Measurements from ENCODE around the gene PRH1. TPM values are rescaled to one million over a fixed set of nuclear protein-coding genes. Genes with fewer than 3 reads are reported as not detected.
A peak's percentile ranks its signal among the peaks of the same experiment; 100 is the strongest.

The PRH1 gene
- polyA plus RNA-seq (ENCODE audit: low read depth in 6 of 6) = 10 to 100 TPM in 5 of 6 donors, 1 to 10 TPM in 1; 8.7 to 22.5 (median 11.4) TPM

DNA sequence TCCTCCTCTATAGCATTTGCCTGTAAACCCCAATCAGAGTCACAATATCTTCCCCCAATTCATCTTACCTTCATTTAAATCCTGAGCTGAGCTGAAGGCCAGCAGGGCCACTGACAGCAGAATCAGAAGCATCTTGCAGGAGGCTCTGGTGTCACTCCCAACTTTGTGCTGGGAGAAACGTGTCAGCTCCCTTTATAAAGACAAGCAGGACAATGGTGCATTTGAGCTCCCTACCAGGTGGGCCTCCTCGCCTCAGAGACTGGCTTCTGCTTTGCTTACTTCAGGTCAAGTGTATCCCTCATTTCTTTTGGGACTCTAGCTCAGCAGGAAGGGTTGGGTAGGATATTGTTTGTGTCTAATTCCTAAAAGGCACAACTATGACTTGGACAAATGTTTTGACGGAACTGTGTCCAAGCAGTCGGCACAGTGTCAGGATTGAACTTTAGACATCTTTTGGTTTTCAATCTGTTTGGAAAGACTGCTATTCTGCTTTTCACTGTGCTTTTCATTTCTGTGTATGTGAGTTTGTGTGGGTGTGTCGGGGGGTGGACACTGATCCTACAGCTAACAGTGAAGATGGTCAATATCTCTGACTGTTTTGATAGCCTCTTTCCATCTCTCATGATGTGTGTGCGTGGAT is at the start of gene PRH1:
TSS of gene PRH1 (minus strand) at position 170 of the 640 bp plus-strand sequence. CDS start at position 132, 38 bp downstream.
- peak within 1 kb of the TSS in 1 of 6 donors; percentile 71 for H3K27ac Mint-ChIP-seq
- no peaks in the 10 kb centered on the region for H3K9me3 Mint-ChIP-seq
- DNase-seq (no peak), ATAC-seq (ENCODE audit: low read depth in 2 of 2) (no peak)
- no peaks in the 10 kb centered on the region for H3K27me3 Mint-ChIP-seq
- no peak within 1 kb of the TSS for H3K4me3 Mint-ChIP-seq
- H3K4me1 Mint-ChIP-seq = peaks cover 0 to 5% (median 0%) of the 10 kb centered on the region in 3 donors
- H3K36me3 Mint-ChIP-seq = peaks cover under 1 to 9% of the 10 kb centered on the region in 2 donors

DNA sequence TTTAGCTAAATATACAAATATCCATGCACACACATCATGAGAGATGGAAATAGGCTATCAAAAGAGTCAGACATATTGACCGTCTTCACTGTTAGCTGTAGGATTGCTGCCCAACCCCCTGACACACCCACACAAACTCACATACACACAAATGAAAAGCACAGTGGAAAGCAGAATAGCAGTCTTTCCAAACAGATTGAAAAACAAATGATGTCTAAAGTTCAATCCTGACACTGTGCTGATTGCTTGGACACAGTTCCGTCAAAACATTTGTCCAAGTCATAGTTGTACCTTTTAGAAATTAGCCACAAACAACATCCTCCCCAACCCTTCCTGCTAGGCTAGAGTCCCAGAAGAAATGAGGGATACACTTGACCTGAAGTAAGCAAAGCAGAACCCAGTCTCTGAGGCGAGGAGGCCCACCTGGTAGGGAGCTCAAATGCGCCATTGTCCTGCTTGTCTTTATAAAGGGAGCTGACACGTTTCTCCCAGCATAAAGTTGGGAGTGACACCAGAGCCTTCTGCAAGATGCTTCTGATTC is 44.8 kb upstream of the PRH1 start, which contains the start of gene PRH2:
TSS of gene PRH2 (plus strand) at position 491 of the 541 bp plus-strand sequence. CDS start at position 529, 38 bp downstream.
- Mint-ChIP-seq H3K27me3 (no peaks in the 10 kb centered on the region), H3K9me3 (peaks cover 0 to 5% (median 0%) of the 10 kb centered on the region in 7 donors), H3K4me3 (no peak within 1 kb of the TSS), H3K27ac (no peak within 1 kb of the TSS), H3K36me3 (peaks cover 6 to 14% of the 10 kb centered on the region in 2 donors), H3K4me1 (no peaks in the 10 kb centered on the region)
- ATAC-seq (ENCODE audit: low read depth in 2 of 2) (no peak), DNase-seq (no peak)

GRCh38 chr12:10926269-10926668 is 42.2 kb upstream of the PRH1 start:
- Mint-ChIP-seq H3K27ac (no peak overlapping the region), H3K4me3 (no peak overlapping the region), H3K9me3 (peaks cover 0 to 5% (median 0%) of the 10 kb centered on the region in 7 donors), H3K27me3 (no peaks in the 10 kb centered on the region), H3K4me1 (no peaks in the 10 kb centered on the region), H3K36me3 (peaks cover 0 to 14% of the 10 kb centered on the region in 2 donors)
- DNase-seq (no peak), ATAC-seq (ENCODE audit: low read depth in 2 of 2) (no peak)

DNA sequence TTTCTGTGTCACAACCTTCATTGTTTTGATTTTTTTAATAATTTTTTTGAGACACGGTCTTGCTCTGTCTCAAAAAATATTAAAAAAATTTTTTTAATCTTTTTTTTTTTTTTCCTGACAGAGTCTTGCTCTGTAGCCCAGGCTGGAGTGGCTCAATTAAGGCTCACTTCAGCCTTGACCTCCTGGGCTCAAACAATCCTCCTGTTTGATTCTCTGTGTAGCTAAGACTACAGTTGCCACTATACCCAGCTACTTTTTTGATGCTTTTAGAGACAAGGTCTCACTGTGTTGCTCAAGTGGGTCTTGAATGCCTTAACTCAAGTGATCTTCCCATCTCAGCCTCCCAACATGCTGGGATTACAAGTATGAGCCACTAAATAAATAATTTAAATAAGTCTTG is 35.8 kb upstream of the PRH1 start:
- no peaks in the 10 kb centered on the region for H3K9me3 Mint-ChIP-seq
- no peaks in the 10 kb centered on the region for H3K4me1 Mint-ChIP-seq
- ATAC-seq (ENCODE audit: low read depth in 2 of 2) (no peak), DNase-seq (no peak)
- no peaks in the 10 kb centered on the region for H3K36me3 Mint-ChIP-seq
- H3K4me3 Mint-ChIP-seq = no peak overlapping the region
- no peak overlapping the region for H3K27ac Mint-ChIP-seq
- no peaks in the 10 kb centered on the region for H3K27me3 Mint-ChIP-seq

DNA sequence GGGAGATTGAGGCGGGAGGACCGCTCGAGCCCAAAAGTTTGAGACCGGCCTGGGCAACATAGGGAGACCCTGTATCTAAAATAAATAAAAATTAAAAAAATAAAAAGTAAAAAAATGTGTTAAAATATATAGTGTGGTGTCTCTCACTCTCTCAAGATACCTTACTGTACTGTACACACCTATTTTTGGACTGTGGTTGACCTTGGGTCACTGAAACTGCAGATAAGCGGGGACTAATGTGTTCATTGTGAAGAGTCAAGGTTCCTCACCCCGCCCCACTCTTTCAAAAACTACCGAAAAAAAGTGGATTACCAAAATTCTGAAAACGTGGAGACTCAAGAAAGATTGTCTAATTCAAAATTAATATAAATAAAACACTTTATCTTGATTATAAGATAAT is 26.3 kb upstream of the PRH1 start:
- DNase-seq (no peak), ATAC-seq (ENCODE audit: low read depth in 2 of 2) (no peak)
- Mint-ChIP-seq H3K27ac (no peak overlapping the region), H3K9me3 (peaks cover 0 to 18% (median 5%) of the 10 kb centered on the region in 7 donors), H3K4me3 (no peak overlapping the region), H3K36me3 (peaks cover 0 to 16% of the 10 kb centered on the region in 2 donors), H3K27me3 (no peaks in the 10 kb centered on the region), H3K4me1 (no peaks in the 10 kb centered on the region)

- Mint-ChIP-seq H3K27ac (no peak within 1 kb of the TSS), H3K36me3 (peaks cover 8 to 25% of the 10 kb centered on the region in 2 donors), H3K27me3 (no peaks in the 10 kb centered on the region), H3K9me3 (peaks cover 0 to 28% (median 12%) of the 10 kb centered on the region in 7 donors), H3K4me3 (no peak within 1 kb of the TSS), H3K4me1 (no peaks in the 10 kb centered on the region)
- ATAC-seq (ENCODE audit: low read depth in 2 of 2) (no peak), DNase-seq (no peak)
Observed at GRCh38 chr12:10909462-10909861, 25.4 kb upstream of the PRH1 start, which contains the start of gene TAS2R13. TSS of gene TAS2R13 (minus strand) at chr12:10909562. CDS start at chr12:10909298, 264 bp downstream.

DNA sequence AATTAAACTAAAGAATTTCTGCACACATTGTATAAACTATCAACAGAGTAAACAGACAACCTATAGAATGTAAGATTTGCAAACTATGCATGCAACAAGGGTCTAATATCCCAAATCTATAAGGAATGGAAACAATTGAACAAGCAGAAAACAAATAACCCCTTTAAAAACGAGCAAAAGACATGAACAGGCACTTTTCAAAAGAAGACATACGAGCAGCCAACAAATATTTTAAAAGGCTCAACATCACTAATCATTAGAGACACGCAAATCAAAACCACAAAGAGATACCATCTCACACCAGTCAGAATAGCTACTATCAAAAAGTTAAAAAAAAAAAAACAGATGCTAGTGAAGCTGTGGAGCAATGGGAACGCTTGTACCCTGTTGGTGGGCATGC is 20.6 kb upstream of the PRH1 start:
- no peak for DNase-seq
- H3K4me3 Mint-ChIP-seq = no peak overlapping the region
- H3K27me3 Mint-ChIP-seq = no peaks in the 10 kb centered on the region
- H3K36me3 Mint-ChIP-seq = peaks cover 31 to 34% of the 10 kb centered on the region in 2 donors
- H3K9me3 Mint-ChIP-seq = peaks cover 0 to 57% (median 33%) of the 10 kb centered on the region in 7 donors
- no peaks in the 10 kb centered on the region for H3K4me1 Mint-ChIP-seq
- H3K27ac Mint-ChIP-seq = no peak overlapping the region
- ATAC-seq (ENCODE audit: low read depth in 2 of 2) = no peak

DNA sequence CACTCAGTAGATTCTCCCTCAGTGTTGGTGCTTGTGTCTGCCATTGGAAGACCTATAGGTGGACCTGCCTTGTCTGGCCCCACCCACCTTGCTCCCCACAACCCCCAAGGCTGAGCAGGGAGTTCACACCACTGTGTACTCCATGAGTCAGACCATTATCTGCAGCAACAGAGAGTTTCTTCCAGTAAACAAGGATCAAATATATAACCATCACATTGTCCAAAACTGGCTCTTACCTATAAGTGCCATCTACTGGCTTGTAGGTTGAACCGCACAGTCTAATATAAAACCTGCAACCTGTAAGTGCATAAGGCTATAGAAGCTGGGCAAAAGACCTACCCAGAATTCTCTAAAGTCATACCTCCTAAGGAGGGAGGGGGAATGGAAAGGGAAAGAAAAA is 17.4 kb upstream of the PRH1 start:
- Mint-ChIP-seq H3K36me3 (peaks cover 31 to 43% of the 10 kb centered on the region in 2 donors), H3K4me3 (no peak overlapping the region), H3K9me3 (peaks cover 4 to 48% (median 34%) of the 10 kb centered on the region in 7 donors), H3K27ac (no peak overlapping the region), H3K4me1 (peaks cover 0 to 5% (median 5%) of the 10 kb centered on the region in 3 donors), H3K27me3 (no peaks in the 10 kb centered on the region)
- ATAC-seq (ENCODE audit: low read depth in 2 of 2) (no peak), DNase-seq (no peak)

GRCh38 chr12:10900972-10901371 is 16.9 kb upstream of the PRH1 start:
- H3K27ac Mint-ChIP-seq = no peak overlapping the region
- H3K9me3 Mint-ChIP-seq = peaks cover 4 to 47% (median 34%) of the 10 kb centered on the region in 7 donors
- H3K4me3 Mint-ChIP-seq = no peak overlapping the region
- H3K36me3 Mint-ChIP-seq = peaks cover 30 to 43% of the 10 kb centered on the region in 2 donors
- no peaks in the 10 kb centered on the region for H3K27me3 Mint-ChIP-seq
- DNase-seq = no peak
- ATAC-seq (ENCODE audit: low read depth in 2 of 2) = no peak
- H3K4me1 Mint-ChIP-seq = peaks cover 0 to 5% (median 5%) of the 10 kb centered on the region in 3 donors

GRCh38 chr12:10900530-10900929 is 16.5 kb upstream of the PRH1 start:
- H3K36me3 Mint-ChIP-seq = peaks cover 27 to 43% of the 10 kb centered on the region in 2 donors
- H3K9me3 Mint-ChIP-seq = peaks cover 4 to 43% (median 31%) of the 10 kb centered on the region in 7 donors
- H3K4me1 Mint-ChIP-seq = peaks cover 0 to 5% (median 5%) of the 10 kb centered on the region in 3 donors
- H3K27ac Mint-ChIP-seq = no peak overlapping the region
- no peaks in the 10 kb centered on the region for H3K27me3 Mint-ChIP-seq
- ATAC-seq (ENCODE audit: low read depth in 2 of 2) (no peak), DNase-seq (no peak)
- no peak overlapping the region for H3K4me3 Mint-ChIP-seq

GRCh38 chr12:10896854-10897253 is 12.8 kb upstream of the PRH1 start:
- Mint-ChIP-seq H3K36me3 (peaks cover 12 to 20% of the 10 kb centered on the region in 2 donors), H3K27me3 (no peaks in the 10 kb centered on the region), H3K27ac (no peak overlapping the region), H3K4me1 (peaks cover 0 to 5% (median 5%) of the 10 kb centered on the region in 3 donors), H3K4me3 (no peak overlapping the region), H3K9me3 (peaks cover 0 to 6% (median 3%) of the 10 kb centered on the region in 7 donors)
- DNase-seq (no peak), ATAC-seq (ENCODE audit: low read depth in 2 of 2) (no peak)

DNA sequence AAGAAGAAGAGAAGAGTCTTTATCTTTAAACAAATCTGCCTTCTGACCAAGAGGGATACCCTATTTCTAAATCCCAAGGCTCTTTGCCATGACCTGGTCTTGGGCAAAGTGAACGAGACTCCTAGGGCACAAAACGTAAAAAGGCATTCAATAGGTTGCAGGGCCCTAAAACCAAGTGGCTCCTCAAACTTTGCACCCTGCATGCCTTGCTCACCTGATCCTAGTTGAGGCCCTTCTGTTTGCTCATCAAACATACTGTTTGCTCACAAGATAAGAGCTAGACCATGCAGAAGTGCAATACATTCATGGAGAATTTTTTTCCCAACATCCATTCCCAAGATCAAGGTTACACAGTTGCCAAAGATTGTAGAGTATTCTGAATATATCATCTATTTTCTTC is 7.9 kb upstream of the PRH1 start:
- no peaks in the 10 kb centered on the region for H3K27me3 Mint-ChIP-seq
- peaks cover 0 to 4% (median 0%) of the 10 kb centered on the region in 7 donors for H3K9me3 Mint-ChIP-seq
- ATAC-seq (ENCODE audit: low read depth in 2 of 2) = no peak
- H3K4me3 Mint-ChIP-seq = no peak overlapping the region
- peaks cover 0 to 7% of the 10 kb centered on the region in 2 donors for H3K36me3 Mint-ChIP-seq
- no peak for DNase-seq
- no peak overlapping the region for H3K27ac Mint-ChIP-seq
- peaks cover 0 to 2% (median 2%) of the 10 kb centered on the region in 3 donors for H3K4me1 Mint-ChIP-seq

- no peaks in the 10 kb centered on the region for H3K27me3 Mint-ChIP-seq
- no peak overlapping the region for H3K27ac Mint-ChIP-seq
- peaks cover 0 to 7% of the 10 kb centered on the region in 2 donors for H3K36me3 Mint-ChIP-seq
- no peak for DNase-seq
- H3K4me1 Mint-ChIP-seq = peaks cover 0 to 5% (median 2%) of the 10 kb centered on the region in 3 donors
- peaks cover 0 to 4% (median 0%) of the 10 kb centered on the region in 7 donors for H3K9me3 Mint-ChIP-seq
- no peak for ATAC-seq (ENCODE audit: low read depth in 2 of 2)
- H3K4me3 Mint-ChIP-seq = no peak overlapping the region
Observed at GRCh38 chr12:10889226-10889625, 5.2 kb upstream of the PRH1 start.

- DNase-seq (no peak), ATAC-seq (ENCODE audit: low read depth in 2 of 2) (no peak)
- Mint-ChIP-seq H3K9me3 (peaks cover 0 to 11% (median 8%) of the 10 kb centered on the region in 7 donors), H3K27ac (no peak overlapping the region), H3K36me3 (peaks cover 37 to 38% of the 10 kb centered on the region in 2 donors), H3K4me3 (no peak overlapping the region), H3K4me1 (peaks cover 0 to 5% (median 0%) of the 10 kb centered on the region in 3 donors), H3K27me3 (no peaks in the 10 kb centered on the region)
Observed at GRCh38 chr12:10873378-10873777, 10.7 kb downstream of the PRH1 start.
